Islet of Langerhans (tissue), 1 donor: ENCODE measurements around the gene PPP1R1B.

Source experiments
- FAIRE-seq: peaks from one replicate; lab custom pipeline; 2011; peaks lifted over from hg19 to GRCh38; lab: Jason Lieb, UNC

Gene PPP1R1B

DNA sequence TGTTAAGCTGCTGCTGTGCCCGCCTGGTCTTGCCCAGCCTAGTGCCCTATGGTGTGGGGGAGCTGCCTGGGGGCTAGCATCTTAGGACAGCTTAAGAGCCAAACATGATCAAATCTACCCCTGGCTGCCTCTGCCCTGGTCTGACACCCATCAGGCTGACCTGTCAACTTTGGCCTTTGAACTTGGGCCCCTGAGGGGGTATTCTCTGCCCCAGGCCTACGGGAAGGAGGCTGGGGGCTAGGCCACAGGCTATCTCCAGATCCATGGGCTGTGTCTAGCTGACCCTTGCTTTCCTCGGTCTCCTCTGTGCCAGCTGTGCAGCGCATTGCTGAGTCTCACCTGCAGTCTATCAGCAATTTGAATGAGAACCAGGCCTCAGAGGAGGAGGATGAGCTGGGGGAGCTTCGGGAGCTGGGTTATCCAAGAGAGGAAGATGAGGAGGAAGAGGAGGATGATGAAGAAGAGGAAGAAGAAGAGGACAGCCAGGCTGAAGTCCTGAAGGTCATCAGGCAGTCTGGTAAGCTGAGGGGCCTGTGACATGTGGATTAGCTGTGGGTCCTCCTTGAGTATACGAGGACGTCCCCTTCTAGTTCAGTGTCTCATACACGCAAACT lies 6.9 kb downstream of the PPP1R1B start:
- FAIRE-seq: no peak

DNA sequence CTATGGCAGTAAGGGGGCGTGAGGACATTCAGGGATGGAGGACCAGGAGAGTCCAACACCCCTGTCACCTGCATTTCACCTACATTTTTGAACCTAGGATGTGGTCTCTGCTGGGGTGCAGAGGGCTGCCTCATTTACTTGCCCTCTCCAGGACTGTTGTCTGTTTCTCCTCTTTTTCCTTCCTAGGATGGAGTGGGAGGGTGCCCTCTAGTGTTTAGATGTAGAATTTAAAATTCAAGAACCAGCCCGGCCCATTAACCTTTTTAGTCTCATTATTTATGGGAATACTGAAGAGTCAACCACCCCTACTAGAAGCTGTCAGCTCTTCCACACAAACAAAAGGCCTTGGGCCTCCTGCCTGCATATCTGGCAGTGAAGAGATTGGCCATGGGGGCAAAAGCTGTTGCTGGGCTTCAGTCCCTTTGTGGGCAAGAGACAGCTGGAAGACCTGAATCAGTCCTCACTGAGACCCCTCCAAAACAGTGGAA lies 7.7 kb downstream of the PPP1R1B start:
- no peak for FAIRE-seq

DNA sequence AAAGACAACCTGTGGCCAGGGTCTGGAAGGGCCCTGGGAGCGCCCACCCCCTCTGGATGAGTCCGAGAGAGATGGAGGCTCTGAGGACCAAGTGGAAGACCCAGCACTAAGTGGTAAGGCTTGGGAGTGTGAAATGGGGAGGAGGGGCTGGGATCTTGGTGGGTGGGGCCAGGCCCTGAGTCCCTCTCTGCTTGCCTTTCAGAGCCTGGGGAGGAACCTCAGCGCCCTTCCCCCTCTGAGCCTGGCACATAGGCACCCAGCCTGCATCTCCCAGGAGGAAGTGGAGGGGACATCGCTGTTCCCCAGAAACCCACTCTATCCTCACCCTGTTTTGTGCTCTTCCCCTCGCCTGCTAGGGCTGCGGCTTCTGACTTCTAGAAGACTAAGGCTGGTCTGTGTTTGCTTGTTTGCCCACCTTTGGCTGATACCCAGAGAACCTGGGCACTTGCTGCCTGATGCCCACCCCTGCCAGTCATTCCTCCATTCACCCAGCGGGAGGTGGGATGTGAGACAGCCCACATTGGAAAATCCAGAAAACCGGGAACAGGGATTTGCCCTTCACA lies 8.9 kb downstream of the PPP1R1B start:
- no peak for FAIRE-seq

DNA sequence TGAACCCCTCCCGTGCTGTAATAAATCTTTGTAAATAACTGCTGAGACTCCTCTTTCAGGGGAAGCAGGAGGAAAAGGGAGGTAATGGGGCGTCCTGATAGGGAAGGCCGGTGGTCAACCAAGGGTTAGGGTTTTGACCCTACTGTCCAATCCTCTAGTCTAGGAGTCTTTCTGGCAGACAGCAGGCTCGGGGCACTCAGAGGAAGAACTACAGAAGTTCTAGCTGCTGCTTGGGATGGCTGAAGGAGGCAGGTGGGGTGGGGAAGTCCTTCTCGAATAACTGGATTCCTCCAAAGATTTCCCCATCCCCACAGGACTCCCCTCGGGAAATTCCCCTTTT lies 9.8 kb downstream of the PPP1R1B start:
- no peak for FAIRE-seq

- FAIRE-seq: no peak
Observed at GRCh38 chr17:39636927-39637736, 10.4 kb downstream of the PPP1R1B start, which contains the start of gene STARD3. STARD3 (plus strand) TSS chr17:39637144; CDS start chr17:39653532, 16,388 bp downstream.

GRCh38 chr17:39638317-39638716 lies 11.6 kb downstream of the PPP1R1B start:
- FAIRE-seq: no peak

GRCh38 chr17:39639043-39639442 lies 12.3 kb downstream of the PPP1R1B start:
- FAIRE-seq: no peak

GRCh38 chr17:39639566-39640458 lies 13.1 kb downstream of the PPP1R1B start:
- no peak for FAIRE-seq

DNA sequence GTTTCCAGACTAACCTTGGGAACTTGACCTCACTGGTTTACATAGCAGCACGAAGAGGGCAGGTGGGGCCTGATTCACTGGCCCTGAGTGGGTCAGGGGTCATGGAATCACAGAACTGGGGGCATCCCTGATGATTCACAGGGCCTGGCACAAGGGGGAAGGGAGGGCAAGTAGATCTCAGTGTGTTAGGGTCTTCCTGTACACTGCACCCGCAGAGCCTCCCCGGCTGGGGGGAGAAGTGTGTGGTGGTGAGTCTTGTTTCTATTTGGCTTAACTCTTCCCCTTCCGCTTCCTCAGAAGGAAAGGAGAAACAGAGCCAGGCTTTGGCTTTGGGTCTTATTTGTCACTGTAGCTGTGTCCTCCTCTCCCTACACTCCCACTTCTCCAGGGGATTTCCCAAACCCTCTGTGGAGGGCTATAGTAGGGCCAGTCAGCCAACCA lies 13.9 kb downstream of the PPP1R1B start:
- no peak for FAIRE-seq

DNA sequence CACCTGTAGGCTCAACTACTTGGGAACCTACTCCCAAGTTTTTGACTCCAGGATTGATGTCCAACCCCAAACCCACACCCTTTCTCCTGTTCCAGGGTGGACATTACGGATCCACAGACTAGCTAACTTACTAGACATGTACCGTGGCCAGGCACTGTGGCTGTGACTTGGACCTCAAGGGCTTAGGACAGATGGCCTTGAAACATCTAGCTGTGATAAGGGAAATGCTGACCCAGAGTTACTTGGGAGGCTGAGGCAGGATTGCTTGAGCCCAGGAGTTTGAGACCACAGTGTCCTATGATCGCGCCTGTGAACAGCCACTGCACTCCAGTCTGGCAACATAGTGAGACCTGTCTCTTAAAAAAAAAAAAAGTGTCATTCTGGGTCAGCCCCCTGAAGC lies 14.3 kb downstream of the PPP1R1B start:
- FAIRE-seq: no peak

DNA sequence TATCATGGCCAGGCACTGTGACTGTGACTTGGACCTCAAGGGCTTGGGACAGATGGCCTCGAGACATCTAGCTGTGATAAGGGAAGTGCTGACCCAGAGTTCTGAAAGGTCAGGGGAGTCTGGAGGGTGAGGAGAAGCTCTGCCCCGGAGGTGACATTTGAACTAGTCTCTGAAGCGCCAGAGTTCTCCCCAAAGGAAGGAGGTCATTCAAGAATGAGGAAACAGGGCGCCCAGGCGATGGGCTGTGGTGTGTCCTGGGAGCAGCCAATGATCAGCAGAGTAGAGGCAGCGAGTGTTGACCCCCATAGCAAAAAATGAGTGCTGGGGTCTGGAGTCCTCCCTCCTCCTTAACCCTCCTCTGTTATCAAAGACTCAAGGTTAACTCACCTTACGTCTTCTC lies 15.1 kb downstream of the PPP1R1B start:
- no peak for FAIRE-seq

GRCh38 chr17:39642291-39643074 lies 15.7 kb downstream of the PPP1R1B start:
- FAIRE-seq: no peak

- FAIRE-seq: no peak
Observed at GRCh38 chr17:39643271-39643670, 16.5 kb downstream of the PPP1R1B start.

DNA sequence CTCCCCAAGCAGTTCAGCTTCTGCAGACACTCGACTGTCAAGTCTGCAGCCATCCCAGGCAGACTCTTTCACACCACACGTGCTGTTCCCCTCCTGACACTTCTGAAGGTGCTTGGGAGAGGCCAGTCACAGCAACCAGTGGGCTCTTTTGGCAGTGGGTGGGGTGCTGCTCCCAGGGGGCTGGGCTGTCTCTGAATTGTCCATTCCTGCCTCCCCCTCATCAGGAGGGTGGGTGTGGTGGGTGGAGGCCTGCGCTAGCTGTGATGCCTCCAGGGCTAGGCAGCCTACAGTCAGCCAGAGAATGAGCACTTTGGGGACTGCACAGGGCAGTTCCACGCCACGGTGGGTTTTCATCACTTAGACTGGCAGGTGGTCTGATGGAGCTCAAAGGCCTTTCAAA lies 20.5 kb downstream of the PPP1R1B start:
- FAIRE-seq: no peak

GRCh38 chr17:39648616-39649366 lies 22.0 kb downstream of the PPP1R1B start:
- FAIRE-seq: no peak

- no peak for FAIRE-seq
Observed at GRCh38 chr17:39650121-39650579, 23.4 kb downstream of the PPP1R1B start.

- FAIRE-seq: no peak
Observed at GRCh38 chr17:39651923-39652586, 25.3 kb downstream of the PPP1R1B start.

- no peak for FAIRE-seq
Observed at GRCh38 chr17:39652587-39653315, 26.0 kb downstream of the PPP1R1B start.

GRCh38 chr17:39653316-39653661 lies 26.5 kb downstream of the PPP1R1B start:
- FAIRE-seq: no peak
